ENCODE measurements around the gene CAPRIN2.

Gene CAPRIN2

DNA sequence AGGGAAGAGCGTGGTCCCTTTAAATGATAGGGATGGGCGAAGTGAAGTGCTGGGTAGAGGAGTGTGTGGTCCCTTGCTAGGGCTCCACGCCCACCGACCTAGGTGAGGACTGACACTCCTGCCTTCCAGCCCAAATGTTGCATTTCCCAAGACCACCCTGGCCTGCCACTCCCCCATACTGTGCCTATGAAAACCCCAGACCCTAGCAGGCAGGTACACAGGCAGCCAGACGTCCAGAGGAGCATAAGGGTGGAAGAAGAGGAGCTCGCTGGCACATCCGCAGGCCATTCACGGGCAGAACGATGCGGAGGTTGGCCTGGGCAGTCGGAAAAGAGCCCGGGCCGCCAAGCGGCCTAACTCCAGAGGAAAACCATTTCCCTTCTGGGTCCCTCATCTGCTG, 58.3 kb downstream of the CAPRIN2 start:
- TF ChIP-seq, protein P1, sequence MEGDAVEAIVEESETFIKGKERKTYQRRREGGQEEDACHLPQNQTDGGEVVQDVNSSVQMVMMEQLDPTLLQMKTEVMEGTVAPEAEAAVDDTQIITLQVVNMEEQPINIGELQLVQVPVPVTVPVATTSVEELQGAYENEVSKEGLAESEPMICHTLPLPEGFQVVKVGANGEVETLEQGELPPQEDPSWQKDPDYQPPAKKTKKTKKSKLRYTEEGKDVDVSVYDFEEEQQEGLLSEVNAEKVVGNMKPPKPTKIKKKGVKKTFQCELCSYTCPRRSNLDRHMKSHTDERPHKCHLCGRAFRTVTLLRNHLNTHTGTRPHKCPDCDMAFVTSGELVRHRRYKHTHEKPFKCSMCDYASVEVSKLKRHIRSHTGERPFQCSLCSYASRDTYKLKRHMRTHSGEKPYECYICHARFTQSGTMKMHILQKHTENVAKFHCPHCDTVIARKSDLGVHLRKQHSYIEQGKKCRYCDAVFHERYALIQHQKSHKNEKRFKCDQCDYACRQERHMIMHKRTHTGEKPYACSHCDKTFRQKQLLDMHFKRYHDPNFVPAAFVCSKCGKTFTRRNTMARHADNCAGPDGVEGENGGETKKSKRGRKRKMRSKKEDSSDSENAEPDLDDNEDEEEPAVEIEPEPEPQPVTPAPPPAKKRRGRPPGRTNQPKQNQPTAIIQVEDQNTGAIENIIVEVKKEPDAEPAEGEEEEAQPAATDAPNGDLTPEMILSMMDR (IDR thresholded peaks at IDR 0.05; ENCODE audit: low read length, missing control alignments), result no peak
- no peak for DNase-seq (ENCODE audit: low read depth)
- peak overlapping the region; percentile 98 for H3K4me3 ChIP-seq (replicated peaks; ENCODE audit: low read depth, low read length)

DNA sequence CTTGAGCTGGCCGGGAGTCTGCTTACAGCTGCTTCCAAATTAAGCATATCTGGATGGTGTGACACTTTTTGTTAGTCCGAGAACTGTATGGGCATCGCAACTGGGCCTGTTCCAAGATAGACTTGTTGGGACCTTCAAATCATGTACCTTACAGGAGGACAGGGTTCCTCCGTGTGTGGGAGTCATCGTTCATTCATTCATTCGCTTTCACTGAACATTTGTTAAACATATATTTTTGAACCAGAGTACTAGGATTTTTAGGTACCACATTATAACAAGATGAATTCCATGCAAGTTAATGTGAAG, 58.7 kb downstream of the CAPRIN2 start:
- no peak for DNase-seq (ENCODE audit: low read depth)
- TF ChIP-seq, protein P1 (IDR thresholded peaks at IDR 0.05; ENCODE audit: low read length, missing control alignments), result no peak
- H3K4me3 ChIP-seq (replicated peaks; ENCODE audit: low read depth, low read length), result peak overlapping the region; percentile 98

DNA sequence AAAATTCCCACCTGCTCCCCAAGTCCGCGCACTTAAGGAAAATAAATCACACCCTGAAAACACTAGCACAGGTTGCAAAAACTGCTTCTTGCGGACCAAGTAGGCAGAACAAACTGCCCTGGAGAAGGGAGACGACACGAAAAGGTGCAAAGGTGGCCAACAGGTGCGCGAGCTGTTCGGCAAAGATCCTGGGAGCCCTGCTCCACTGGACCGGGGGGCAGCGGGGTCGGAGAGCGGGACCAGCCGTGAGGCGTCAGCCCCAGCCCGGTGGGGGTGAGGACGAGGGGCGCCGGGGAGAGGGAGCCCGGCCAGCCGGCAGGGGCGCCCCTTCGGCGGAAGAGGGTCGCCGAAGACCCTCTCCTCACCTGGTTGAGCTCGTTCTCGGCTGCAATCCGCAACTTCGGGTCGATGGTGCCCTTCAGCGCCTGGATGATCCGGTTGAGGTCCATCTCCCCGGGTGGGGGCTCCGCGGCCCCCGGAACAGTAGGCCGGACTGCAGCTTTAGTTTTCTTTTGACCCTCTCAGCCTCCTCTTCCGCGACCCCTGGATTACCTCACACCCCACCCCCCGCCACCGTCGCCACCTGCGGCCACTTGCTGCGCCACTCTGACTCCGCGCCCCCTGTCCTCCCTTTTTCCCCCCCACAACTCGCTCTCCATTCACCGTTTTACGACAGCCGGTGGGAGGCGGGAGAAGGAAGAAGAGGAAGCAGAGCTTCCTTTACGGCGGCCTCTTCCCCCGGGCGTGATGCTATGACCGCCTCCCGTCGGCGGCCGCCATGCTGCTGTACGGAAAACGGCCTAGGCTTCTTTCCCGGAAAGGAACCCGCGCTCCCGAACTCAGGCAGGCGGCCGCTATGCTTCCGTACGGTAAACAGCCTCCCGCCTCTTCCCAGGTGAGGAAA, 59.3 kb downstream of the CAPRIN2 start, which contains the start of gene IPO8:
Gene IPO8, minus strand, starts transcription at position 671 of the 904 bp plus-strand sequence. Its CDS starts 222 bp downstream, at position 449.
- TF ChIP-seq, protein P1 (IDR thresholded peaks at IDR 0.05; ENCODE audit: low read length, missing control alignments), result peak; percentile 22
- H3K4me3 ChIP-seq (replicated peaks; ENCODE audit: low read depth, low read length), result peak within 1 kb of the TSS; percentile 98
- DNase-seq (ENCODE audit: low read depth), result peak; percentile 93

DNA sequence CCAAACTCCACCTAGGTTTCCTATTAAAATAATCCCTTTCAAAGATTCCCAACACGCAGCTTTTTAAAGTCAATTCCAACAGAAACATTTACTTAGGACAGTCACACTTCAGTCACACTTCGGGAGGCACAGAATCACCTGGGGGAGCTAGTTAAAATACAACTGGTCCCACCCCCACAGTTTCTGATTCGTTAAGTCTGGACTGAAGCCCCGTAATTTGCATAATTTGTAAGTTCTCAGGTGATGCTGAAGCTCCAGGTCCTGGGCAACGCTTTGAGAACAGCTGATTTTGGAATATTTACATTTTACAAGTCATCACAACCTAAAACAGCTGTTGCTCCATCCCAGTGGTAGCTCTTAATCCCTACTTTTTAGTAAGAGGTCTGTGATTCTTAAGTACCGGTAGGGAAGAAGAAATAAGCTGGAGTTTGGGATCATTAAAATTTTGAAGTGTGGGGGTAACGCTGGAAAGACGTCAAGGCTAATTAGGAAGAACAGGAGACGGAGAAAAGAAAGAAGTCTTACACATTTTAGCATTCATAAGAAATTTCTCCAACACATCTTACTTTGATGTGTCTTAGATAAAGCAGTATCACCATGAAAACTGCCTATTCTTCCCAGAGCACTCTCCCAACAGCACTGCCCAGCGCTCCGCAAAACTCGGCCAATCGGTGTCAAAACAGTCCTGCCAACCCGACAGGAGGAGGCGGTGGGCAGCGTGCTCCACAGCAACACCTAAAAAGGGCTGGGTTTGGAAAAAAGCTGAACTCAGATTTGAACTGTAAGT, 60.1 kb downstream of the CAPRIN2 start:
- DNase-seq (ENCODE audit: low read depth), result peak; percentile 45
- H3K4me3 ChIP-seq (replicated peaks; ENCODE audit: low read depth, low read length), result peak overlapping the region; percentile 98
- TF ChIP-seq, protein P1 (IDR thresholded peaks at IDR 0.05; ENCODE audit: low read length, missing control alignments), result peak; percentile 5

DNA sequence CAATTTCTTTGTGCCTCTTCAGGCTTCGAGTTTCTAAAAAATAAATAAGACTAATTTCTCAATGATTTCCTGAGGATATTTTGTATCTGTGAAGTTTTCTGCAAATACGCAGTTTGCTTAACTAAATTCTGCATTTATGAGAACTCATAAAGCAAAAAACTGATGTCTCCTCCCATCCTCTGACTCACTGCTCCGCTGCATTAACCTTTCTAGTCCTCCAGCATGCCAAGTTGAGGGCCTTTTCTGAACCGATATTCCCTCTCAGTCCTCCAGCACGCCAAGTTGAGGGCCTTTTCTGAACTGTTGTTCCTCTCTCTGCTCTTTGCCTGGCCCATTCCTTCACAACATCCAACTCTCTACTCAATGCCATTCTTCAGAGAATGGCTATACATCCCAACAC, 62.3 kb downstream of the CAPRIN2 start:
- TF ChIP-seq, protein P1 (IDR thresholded peaks at IDR 0.05; ENCODE audit: low read length, missing control alignments), result no peak
- H3K4me3 ChIP-seq (replicated peaks; ENCODE audit: low read depth, low read length), result no peak overlapping the region
- DNase-seq (ENCODE audit: low read depth), result no peak

DNA sequence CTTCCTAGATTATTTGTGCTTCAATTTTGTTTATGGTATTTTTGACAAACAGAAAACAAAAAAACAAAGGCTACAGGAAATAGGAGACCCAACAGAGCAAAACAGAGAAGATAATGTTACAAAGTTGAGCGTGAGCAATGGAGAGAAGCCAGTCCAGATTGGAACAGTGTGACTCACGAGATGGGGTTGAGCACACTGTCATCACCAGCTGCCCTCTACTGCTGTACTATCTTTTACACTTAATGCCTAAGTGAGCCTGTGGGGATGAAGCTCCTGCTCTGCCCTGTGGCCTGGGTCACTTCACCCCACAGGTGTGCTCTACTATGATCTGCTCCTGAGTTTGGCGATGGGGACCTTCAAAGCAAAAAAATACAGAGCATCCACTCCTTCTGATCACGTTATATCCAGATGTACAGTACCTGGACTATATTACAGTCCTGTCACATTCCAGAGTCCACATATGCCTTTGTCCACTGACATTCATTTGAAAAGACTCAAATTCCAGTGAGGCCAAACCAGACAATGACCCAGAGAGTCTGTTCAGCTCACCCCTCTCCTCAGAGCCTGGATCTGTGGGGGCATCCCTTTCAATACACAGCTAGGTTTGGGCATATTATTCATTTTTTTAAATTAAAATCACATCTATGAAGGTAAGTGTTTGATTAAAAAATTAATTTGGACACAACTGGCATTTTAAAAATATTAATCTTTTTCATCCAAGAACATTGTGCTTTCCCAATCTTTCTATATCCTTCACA, 63.5 kb downstream of the CAPRIN2 start:
- DNase-seq (ENCODE audit: low read depth), result peak; percentile 74
- TF ChIP-seq, protein P1 (IDR thresholded peaks at IDR 0.05; ENCODE audit: low read length, missing control alignments), result no peak
- H3K4me3 ChIP-seq (replicated peaks; ENCODE audit: low read depth, low read length), result no peak overlapping the region

All from fibroblast of pulmonary artery (primary cell).